Thymus (tissue), 11 donors: ENCODE data around the gene PEX12. TPM values are rescaled to one million over a fixed set of nuclear protein-coding genes. Genes with fewer than 3 reads are reported as not detected.
"Not testable (repeated sequence)": the region's sequence is repeated elsewhere in the genome, so short reads cannot be mapped to it uniquely, and the experiment has no call there.

Experiments
- DNase-seq, 9 donors: peaks; one replicate each; pipeline ENCODE4 v3.0.0-alpha.2; 2013; ENCODE audit warnings: low spot score in 9 of 9, low read depth in 6 of 9, missing footprints in 1 of 9
- H3K27ac ChIP-seq, 2 donors: one replicate each; pipeline ENCODE4 v1.5.1; 2013; ENCODE audit warnings: control low read depth in 1 of 2, low read depth in 1 of 2, low read length in 1 of 2, mild to moderate bottlenecking in 1 of 2, moderate library complexity in 1 of 2
- H3K27me3 ChIP-seq, 2 donors: one replicate each; pipeline ENCODE4 v1.5.1; 2013; ENCODE audit warnings: low read length in 1 of 2; ENCODE audit not compliant: control insufficient read depth in 2 of 2, insufficient read depth in 1 of 2
- H3K36me3 ChIP-seq, 2 donors: one replicate each; pipeline ENCODE4 v1.5.1; 2013; ENCODE audit warnings: low read length in 1 of 2, mild to moderate bottlenecking in 1 of 2, moderate library complexity in 1 of 2; ENCODE audit not compliant: control insufficient read depth in 2 of 2, insufficient read depth in 2 of 2
- H3K4me1 ChIP-seq, 2 donors: one replicate each; pipeline ENCODE4 v1.5.1; 2013; ENCODE audit warnings: low read length in 2 of 2; ENCODE audit not compliant: control insufficient read depth in 2 of 2, insufficient read depth in 2 of 2
- H3K4me3 ChIP-seq, 2 donors: one replicate each; pipeline ENCODE4 v1.5.1; 2013; ENCODE audit warnings: low read length in 2 of 2, control low read depth in 1 of 2, mild to moderate bottlenecking in 1 of 2
- H3K9me3 ChIP-seq, 2 donors: one replicate each; pipeline ENCODE4 v1.5.1; 2013; ENCODE audit warnings: low read length in 1 of 2, mild to moderate bottlenecking in 1 of 2; ENCODE audit not compliant: control insufficient read depth in 2 of 2, insufficient read depth in 1 of 2
- WGBS: extraction: QIAGEN DNeasy Blood & Tissue Kit; methylation state at CpG from one replicate; pipeline ENCODE4 v1.1.7; 2013; 5-methylcytosine and 5-hydroxymethylcytosine counted together
- polyA plus RNA-seq: library from polyadenylated mRNA; stranded (reverse); fragments of 200-250 nt; gene quantifications from one replicate; pipeline ENCODE4 v1.2.3, GENCODE V29; 2013
- total RNA-seq: library from RNA; stranded (reverse); fragments of 120-200 nt; gene quantifications from one replicate; pipeline ENCODE4 v1.2.4, GENCODE V29; 2013
- donor health status: healthy.

PEX12 gene
- total and polyA plus RNA-seq, 2 donors = 4.8 to 5.0 TPM

- H3K36me3 ChIP-seq = peaks cover 34 to 49% of the 10 kb centered on the region in 2 donors
- DNase-seq, H3K27me3 ChIP-seq, H3K4me1 ChIP-seq, H3K9me3 ChIP-seq, H3K4me3 ChIP-seq, H3K27ac ChIP-seq: not testable (repeated sequence)
- whole genome bisulfite sequencing = 96% methylated on average over 12 of the region's 12 CpGs
These were observed 32.4 kb upstream of the PEX12 start for GRCh38 chr17:35610746-35611145.

- peaks cover 38 to 49% of the 10 kb centered on the region in 2 donors for H3K36me3 ChIP-seq
- H3K9me3 ChIP-seq = no peaks in the 10 kb centered on the region
- no peak for DNase-seq
- no peak overlapping the region for H3K4me3 ChIP-seq
- WGBS = 97% methylated on average over 4 of the region's 4 CpGs
- H3K4me1 ChIP-seq = no peaks in the 10 kb centered on the region
- no peaks in the 10 kb centered on the region for H3K27me3 ChIP-seq
- H3K27ac ChIP-seq = no peak overlapping the region
These were observed 31.5 kb upstream of the PEX12 start for GRCh38 chr17:35609831-35610230.

- H3K4me3 ChIP-seq = no peak overlapping the region
- H3K27ac ChIP-seq = no peak overlapping the region
- peaks cover 40 to 44% of the 10 kb centered on the region in 2 donors for H3K36me3 ChIP-seq
- H3K4me1 ChIP-seq = no peaks in the 10 kb centered on the region
- no peaks in the 10 kb centered on the region for H3K27me3 ChIP-seq
- no peak for DNase-seq
- H3K9me3 ChIP-seq = no peaks in the 10 kb centered on the region
- WGBS = 92% methylated on average over 3 of the region's 3 CpGs
These were observed 29.0 kb upstream of the PEX12 start for GRCh38 chr17:35607239-35607847.

- WGBS = 98% methylated on average over 2 of the region's 2 CpGs
- Histone ChIP-seq H3K27ac (no peak overlapping the region), H3K4me3 (no peak overlapping the region), H3K27me3 (no peaks in the 10 kb centered on the region), H3K4me1 (no peaks in the 10 kb centered on the region), H3K9me3 (no peaks in the 10 kb centered on the region), H3K36me3 (peaks cover 38 to 42% of the 10 kb centered on the region in 2 donors)
- DNase-seq = no peak
These were observed 27.3 kb upstream of the PEX12 start for GRCh38 chr17:35605678-35606077.

GRCh38 chr17:35603674-35604073 lies 25.3 kb upstream of the PEX12 start:
- Histone ChIP-seq H3K27ac (no peak overlapping the region), H3K9me3 (no peaks in the 10 kb centered on the region), H3K27me3 (no peaks in the 10 kb centered on the region), H3K4me1 (no peaks in the 10 kb centered on the region), H3K36me3 (peaks cover 33 to 36% of the 10 kb centered on the region in 2 donors), H3K4me3 (no peak overlapping the region)
- DNase-seq = no peak
- 92% methylated on average over 7 of the region's 7 CpGs for WGBS

- Histone ChIP-seq H3K27ac (no peak overlapping the region), H3K4me1 (no peaks in the 10 kb centered on the region), H3K4me3 (no peak overlapping the region), H3K9me3 (no peaks in the 10 kb centered on the region), H3K27me3 (no peaks in the 10 kb centered on the region), H3K36me3 (peaks cover 29 to 48% of the 10 kb centered on the region in 2 donors)
- 77% methylated on average over 5 of the region's 5 CpGs for WGBS
- no peak for DNase-seq
These were observed 19.2 kb upstream of the PEX12 start for GRCh38 chr17:35597604-35598003.

- peaks cover 29 to 45% of the 10 kb centered on the region in 2 donors for H3K36me3 ChIP-seq
- no peak overlapping the region for H3K4me3 ChIP-seq
- no peak overlapping the region for H3K27ac ChIP-seq
- no peaks in the 10 kb centered on the region for H3K9me3 ChIP-seq
- DNase-seq = no peak
- no peaks in the 10 kb centered on the region for H3K27me3 ChIP-seq
- 97% methylated on average over 54 of the region's 54 CpGs for WGBS
- no peaks in the 10 kb centered on the region for H3K4me1 ChIP-seq
These were observed 18.3 kb upstream of the PEX12 start for GRCh38 chr17:35596530-35597233.

GRCh38 chr17:35596072-35596471 lies 17.7 kb upstream of the PEX12 start:
- H3K4me1 ChIP-seq = no peaks in the 10 kb centered on the region
- peaks cover 26 to 43% of the 10 kb centered on the region in 2 donors for H3K36me3 ChIP-seq
- DNase-seq = no peak
- H3K4me3 ChIP-seq = no peak overlapping the region
- H3K9me3 ChIP-seq = no peaks in the 10 kb centered on the region
- no peaks in the 10 kb centered on the region for H3K27me3 ChIP-seq
- WGBS = 98% methylated on average over 4 of the region's 4 CpGs
- no peak overlapping the region for H3K27ac ChIP-seq

GRCh38 chr17:35588196-35588920 lies 10.0 kb upstream of the PEX12 start:
- peak in 2 of 9 donors; percentile 6 to 36 for DNase-seq
- H3K36me3 ChIP-seq = no peaks in the 10 kb centered on the region
- no peaks in the 10 kb centered on the region for H3K9me3 ChIP-seq
- peak overlapping the region; percentile 87 to 88 for H3K4me3 ChIP-seq
- WGBS = 76% methylated on average over 12 of the region's 12 CpGs
- no peak overlapping the region for H3K27ac ChIP-seq
- peaks cover 0 to 5% of the 10 kb centered on the region in 2 donors for H3K27me3 ChIP-seq
- peaks cover 9 to 10% of the 10 kb centered on the region in 2 donors for H3K4me1 ChIP-seq
